SK-N-SH treated with all-trans-retinoic acid at 6 μM for 48 hours (cell line): Measurements from ENCODE around the gene SENP5.

Experiments used
- ATAC-seq: fragments of 200-7000 bp; cut with Tn5 transposase; 3 replicates; pipeline ENCODE4 v1.9.1; 2020; ENCODE audit warnings: mild to moderate bottlenecking, moderate library complexity
- BACH2 ChIP-seq: fragments of 250-450 bp; sonication (Bioruptor Pico); IDR thresholded peaks from 2 replicates; pipeline ENCODE4 v1.9.0; 2021; ENCODE audit warnings: mild to moderate bottlenecking, borderline replicate concordance
- CREB5 ChIP-seq: fragments of 250-450 bp; sonication (Bioruptor Pico); IDR thresholded peaks from 2 replicates; pipeline ENCODE4 v1.5.1; 2020; ENCODE audit warnings: low read depth, mild to moderate bottlenecking, moderate library complexity
- CSDC2 ChIP-seq: fragments of 250-450 bp; sonication (Bioruptor Pico); IDR thresholded peaks from 2 replicates; pipeline ENCODE4 v1.5.0; 2020; ENCODE audit warnings: mild to moderate bottlenecking, moderate library complexity
- CSRNP3 ChIP-seq: fragments of 250-450 bp; sonication (Bioruptor Pico); IDR thresholded peaks from 2 replicates; pipeline ENCODE4 v1.5.1; 2021; ENCODE audit warnings: mild to moderate bottlenecking, moderate library complexity
- GLIS3 ChIP-seq: fragments of 250-450 bp; sonication (Bioruptor Pico); IDR thresholded peaks from 2 replicates; pipeline ENCODE4 v1.5.0; 2020; ENCODE audit warnings: mild to moderate bottlenecking, moderate library complexity
- ISL1 ChIP-seq: fragments of 250-450 bp; sonication (Bioruptor Pico); IDR thresholded peaks from 2 replicates; pipeline ENCODE4 v2.1.2; 2022; ENCODE audit warnings: mild to moderate bottlenecking, moderate library complexity
- OSR1 ChIP-seq: fragments of 250-450 bp; sonication (Bioruptor Pico); IDR thresholded peaks from 2 replicates; pipeline ENCODE4 v1.8.0; 2022; ENCODE audit warnings: moderate library complexity, mild to moderate bottlenecking, inconsistent platforms
- PATZ1 ChIP-seq: fragments of 250-450 bp; sonication (Bioruptor Pico); IDR thresholded peaks from 2 replicates; pipeline ENCODE4 v1.8.0; 2020; ENCODE audit warnings: mild to moderate bottlenecking, moderate library complexity, borderline replicate concordance
- POU6F1 ChIP-seq: fragments of 250-450 bp; sonication (Bioruptor Pico); IDR thresholded peaks from 2 replicates; pipeline ENCODE4 v1.8.0; 2021; ENCODE audit warnings: low read depth, mild to moderate bottlenecking, moderate library complexity, borderline replicate concordance
- PPARA ChIP-seq: fragments of 250-450 bp; sonication (Bioruptor Pico); IDR thresholded peaks from 2 replicates; pipeline ENCODE4 v1.5.0; 2020; ENCODE audit warnings: mild to moderate bottlenecking, borderline replicate concordance
- RARB ChIP-seq: fragments of 250-450 bp; sonication (Bioruptor Pico); IDR thresholded peaks from 2 replicates; pipeline ENCODE4 v1.8.0; 2021; ENCODE audit warnings: mild to moderate bottlenecking, moderate library complexity
- TCF4 ChIP-seq: fragments of 250-450 bp; sonication (Bioruptor Pico); IDR thresholded peaks from 2 replicates; pipeline ENCODE4 v1.8.0; 2021; ENCODE audit warnings: mild to moderate bottlenecking, moderate library complexity, borderline replicate concordance
- TOX ChIP-seq: fragments of 250-450 bp; sonication (Bioruptor Pico); IDR thresholded peaks from 2 replicates; pipeline ENCODE4 v1.8.0; 2021; ENCODE audit warnings: mild to moderate bottlenecking, moderate library complexity, borderline replicate concordance
- TSHZ2 ChIP-seq: fragments of 250-450 bp; sonication (Bioruptor Pico); IDR thresholded peaks from 2 replicates; pipeline ENCODE4 v1.5.0; 2020; ENCODE audit warnings: mild to moderate bottlenecking, moderate library complexity
- ZC3H10 ChIP-seq: fragments of 250-450 bp; sonication (Bioruptor Pico); IDR thresholded peaks from 2 replicates; pipeline ENCODE4 v1.5.1; 2021; ENCODE audit warnings: mild to moderate bottlenecking, moderate library complexity
- ZFP3 ChIP-seq: fragments of 250-450 bp; sonication (Bioruptor Pico); IDR thresholded peaks from 2 replicates; pipeline ENCODE4 v1.5.0; 2020; ENCODE audit warnings: mild to moderate bottlenecking, moderate library complexity
- ZFP30 ChIP-seq: fragments of 450-650 bp; formaldehyde crosslinking; IDR thresholded peaks from 2 replicates; pipeline ENCODE4 v1.5.0; 2022; ENCODE audit warnings: mild to moderate bottlenecking, moderate library complexity
- ZNF565 ChIP-seq: fragments of 450-650 bp; formaldehyde crosslinking; conservative IDR thresholded peaks from 2 replicates; pipeline ENCODE4 v1.5.0; 2020; ENCODE audit warnings: low read depth, mild to moderate bottlenecking, moderate library complexity
- ZNF70 ChIP-seq: fragments of 450-650 bp; formaldehyde crosslinking; IDR thresholded peaks from 2 replicates; pipeline ENCODE4 v1.5.0; 2020; ENCODE audit warnings: mild to moderate bottlenecking, moderate library complexity
- ZNF8 ChIP-seq: fragments of 450-650 bp; formaldehyde crosslinking; IDR thresholded peaks from 2 replicates; pipeline ENCODE4 v1.5.0; 2020; ENCODE audit warnings: mild to moderate bottlenecking, moderate library complexity

SENP5 gene

GRCh38 chr3:196974661-196975060, 106.9 kb downstream of the SENP5 start:
- TF ChIP-seq TOX, result no peak
- TF ChIP-seq ZNF8 (CRISPR knock-in tag), result no peak
- no peak for TF ChIP-seq ZNF565 (CRISPR knock-in tag)
- TF ChIP-seq, all 23 proteins: peak for 0
- ATAC-seq, result no peak

- ATAC-seq, result no peak
- TF ChIP-seq CSDC2 (CRISPR knock-in tag) (no peak), TCF4 (CRISPR knock-in tag) (no peak), OSR1 (CRISPR knock-in tag) (no peak), RARB (CRISPR knock-in tag) (no peak), TSHZ2 (CRISPR knock-in tag) (no peak), PATZ1 (CRISPR knock-in tag) (no peak), BACH2 (CRISPR knock-in tag) (no peak), ZFP3 (CRISPR knock-in tag) (no peak), TOX (no peak), PPARA (CRISPR knock-in tag) (no peak), ZNF70 (CRISPR knock-in tag) (no peak), CREB5 (CRISPR knock-in tag) (no peak), ISL1 (CRISPR knock-in tag) (no peak), ZC3H10 (CRISPR knock-in tag) (no peak), CSRNP3 (no peak), ZFP30 (no peak), ZNF565 (CRISPR knock-in tag) (no peak), GLIS3 (CRISPR knock-in tag) (no peak), POU6F1 (CRISPR knock-in tag) (no peak)
- TF ChIP-seq, all 23 proteins: peak for 0
Measured at GRCh38 chr3:196975349-196975748, 107.6 kb downstream of the SENP5 start.

- no peak for ATAC-seq
- no peak for TF ChIP-seq CSRNP3
- no peak for TF ChIP-seq BACH2 (CRISPR knock-in tag)
- TF ChIP-seq CREB5 (CRISPR knock-in tag), result no peak
- no peak for TF ChIP-seq TCF4 (CRISPR knock-in tag)
- no peak for TF ChIP-seq PATZ1 (CRISPR knock-in tag)
- no peak for TF ChIP-seq ZFP30
Measured at GRCh38 chr3:196976941-196977340, 109.2 kb downstream of the SENP5 start.
